ACC112 (cell line): ENCODE results near the gene WDPCP.
"Not testable (repeated sequence)": the region's sequence is repeated elsewhere in the genome, so short reads cannot be mapped to it uniquely, and the experiment has no call there.

Experiments used
- H2AFZ ChIP-seq: fragments of 200-600 bp; sonication (generic); one replicate; pipeline ENCODE4 v1.6.0; 2017; ENCODE audit warnings: antibody characterized with exemption, low read length; ENCODE audit not compliant: unreplicated experiment
- H3K27ac ChIP-seq: fragments of 200-600 bp; sonication (generic); 2 replicates; pipeline ENCODE4 v1.5.1; 2014; ENCODE audit warnings: low read depth, mild to moderate bottlenecking, antibody characterized with exemption, low read length, moderate library complexity
- H3K27me3 ChIP-seq: fragments of 200-600 bp; sonication (generic); 2 replicates; pipeline ENCODE4 v1.6.1; 2014; ENCODE audit warnings: mild to moderate bottlenecking, antibody characterized with exemption, low read length, moderate library complexity, mixed read lengths; ENCODE audit not compliant: insufficient read depth
- H3K36me3 ChIP-seq: fragments of 200-600 bp; sonication (generic); 2 replicates; pipeline ENCODE4 v1.6.1; 2016; ENCODE audit warnings: mild to moderate bottlenecking, antibody characterized with exemption, low read length, moderate library complexity, mixed read lengths; ENCODE audit not compliant: insufficient read depth
- H3K4me1 ChIP-seq: fragments of 200-600 bp; sonication (generic); one replicate; pipeline ENCODE4 v1.6.1; 2016; ENCODE audit warnings: low read length, mixed read lengths; ENCODE audit not compliant: insufficient read depth, unreplicated experiment, control insufficient read depth
- H3K4me3 ChIP-seq: fragments of 200-600 bp; sonication (generic); 2 replicates; pipeline ENCODE4 v1.5.1; 2014; ENCODE audit warnings: mild to moderate bottlenecking, low read depth, low read length
- H3K79me2 ChIP-seq: fragments of 200-600 bp; sonication (generic); one replicate; pipeline ENCODE4 v1.6.0; 2016; ENCODE audit warnings: low read length; ENCODE audit not compliant: control insufficient read depth, unreplicated experiment, insufficient read depth

Gene WDPCP

DNA sequence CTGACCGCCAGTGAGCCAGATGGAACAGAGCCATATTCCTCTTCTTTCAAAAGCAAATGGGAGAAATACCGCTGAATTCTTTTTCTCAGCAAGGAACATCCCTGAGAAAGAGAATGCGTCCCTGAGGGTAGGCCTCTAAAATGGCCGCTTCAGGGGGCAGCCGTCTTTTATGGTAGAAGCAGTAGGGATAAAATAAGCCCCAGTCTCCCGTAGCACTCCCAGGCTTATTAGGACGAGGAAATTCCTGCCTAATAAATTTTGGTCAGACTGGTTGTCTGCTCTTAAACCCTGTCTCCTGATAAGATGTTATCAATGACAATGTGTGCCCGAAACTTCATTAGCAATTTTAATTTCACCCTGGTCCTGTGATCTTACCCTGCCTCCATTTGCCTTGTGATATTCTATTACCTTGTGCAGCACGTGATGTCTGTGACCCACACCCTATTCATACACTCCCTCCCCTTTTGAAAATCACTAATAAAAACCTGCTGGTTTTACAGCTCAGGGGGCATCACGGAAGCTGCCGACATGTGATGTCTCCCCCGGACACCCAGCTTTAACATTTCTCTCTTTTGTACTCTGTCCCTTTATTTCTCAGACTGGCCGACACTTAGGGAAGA is 14.4 kb downstream of the WDPCP start:
- not testable (repeated sequence) for H3K27ac ChIP-seq, H3K79me2 ChIP-seq, H3K4me3 ChIP-seq, H2AFZ ChIP-seq, H3K4me1 ChIP-seq, H3K27me3 ChIP-seq, H3K36me3 ChIP-seq

- H3K4me3 ChIP-seq, result not testable (repeated sequence)
Measured at GRCh38 chr2:63573026-63573425, 15.3 kb downstream of the WDPCP start.

DNA sequence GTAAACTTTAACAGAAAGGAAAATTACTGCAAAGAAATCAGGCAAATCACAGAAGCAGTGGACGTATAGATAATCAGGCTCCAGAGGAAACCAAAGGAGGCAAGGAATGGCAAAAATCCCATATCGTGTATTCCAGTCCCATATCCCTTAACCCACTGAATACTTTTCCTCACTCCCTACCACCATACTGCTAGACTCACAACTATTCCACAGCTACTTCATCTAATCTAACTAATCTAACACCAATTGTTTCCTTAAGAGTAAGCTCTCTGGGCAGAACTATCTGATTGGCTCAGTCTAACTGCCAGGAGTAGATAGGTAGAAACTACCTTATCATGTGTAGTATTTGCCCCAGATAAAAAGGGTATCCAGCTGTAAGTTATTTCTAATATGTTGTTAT is 16.3 kb downstream of the WDPCP start:
- Histone ChIP-seq H3K79me2 (no peaks in the 10 kb centered on the region), H3K27ac (no peak overlapping the region), H3K27me3 (no peaks in the 10 kb centered on the region), H3K4me3 (no peak overlapping the region), H2AFZ (no peak overlapping the region), H3K36me3 (no peaks in the 10 kb centered on the region), H3K4me1 (no peaks in the 10 kb centered on the region)

More at GRCh38 chr2:63573026-63573425, 15.3 kb downstream of the WDPCP start:
- H3K27ac ChIP-seq, H3K79me2 ChIP-seq, H3K4me1 ChIP-seq, H2AFZ ChIP-seq, H3K36me3 ChIP-seq, H3K27me3 ChIP-seq: not testable (repeated sequence)

DNA sequence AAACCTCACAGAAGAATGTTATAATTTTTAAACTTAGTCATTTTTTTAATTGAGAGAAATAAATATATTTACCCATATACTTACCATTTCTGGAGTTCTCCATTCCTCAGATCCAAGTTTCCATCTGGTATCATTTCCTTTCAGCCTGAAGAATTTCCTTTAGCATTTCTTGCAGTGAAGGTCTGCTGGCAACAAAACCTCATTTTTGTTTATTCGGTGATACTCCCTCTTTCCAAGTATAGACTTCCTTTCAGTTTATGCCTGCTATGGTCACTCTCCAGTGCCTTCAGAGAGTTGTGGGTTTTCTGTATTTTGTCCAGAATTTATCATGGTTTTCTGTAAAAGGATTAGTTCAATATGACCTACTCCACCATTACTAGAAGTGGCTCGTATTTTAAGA is 17.0 kb downstream of the WDPCP start:
- H3K4me3 ChIP-seq, result no peak overlapping the region
- no peaks in the 10 kb centered on the region for H3K4me1 ChIP-seq
- H3K27me3 ChIP-seq, result no peaks in the 10 kb centered on the region
- no peak overlapping the region for H3K27ac ChIP-seq
- no peaks in the 10 kb centered on the region for H3K79me2 ChIP-seq
- H3K36me3 ChIP-seq, result no peaks in the 10 kb centered on the region
- H2AFZ ChIP-seq, result no peak overlapping the region

GRCh38 chr2:63569740-63570139 is 18.5 kb downstream of the WDPCP start:
- no peaks in the 10 kb centered on the region for H3K36me3 ChIP-seq
- no peaks in the 10 kb centered on the region for H3K4me1 ChIP-seq
- H3K79me2 ChIP-seq, result no peaks in the 10 kb centered on the region
- H2AFZ ChIP-seq, result no peak overlapping the region
- H3K27me3 ChIP-seq, result no peaks in the 10 kb centered on the region
- no peak overlapping the region for H3K27ac ChIP-seq
- no peak overlapping the region for H3K4me3 ChIP-seq

- Histone ChIP-seq H2AFZ (no peak overlapping the region), H3K4me3 (no peak overlapping the region), H3K27me3 (no peaks in the 10 kb centered on the region)
Measured at GRCh38 chr2:63562751-63563150, 25.5 kb downstream of the WDPCP start.

DNA sequence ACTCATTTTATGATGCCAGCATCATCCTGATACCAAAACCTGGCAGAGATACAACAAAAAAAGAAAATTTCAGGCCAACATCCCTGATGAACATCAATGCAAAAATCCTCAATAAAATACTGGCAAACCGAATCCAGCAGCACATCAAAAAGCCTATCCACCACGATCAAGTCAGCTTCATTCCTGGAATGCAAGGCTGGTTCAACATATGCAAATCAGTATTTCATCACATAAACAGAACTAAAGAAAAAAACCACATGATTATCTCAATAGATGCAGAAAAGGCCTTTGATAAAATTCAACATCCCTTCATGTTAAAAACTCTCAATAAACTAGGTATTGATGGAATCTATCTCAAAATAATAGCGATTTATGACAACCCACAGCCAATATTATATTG is 29.4 kb downstream of the WDPCP start:
- not testable (repeated sequence) for H3K27me3 ChIP-seq, H3K27ac ChIP-seq, H3K4me1 ChIP-seq, H3K36me3 ChIP-seq, H3K79me2 ChIP-seq, H3K4me3 ChIP-seq, H2AFZ ChIP-seq

More at GRCh38 chr2:63562751-63563150, 25.5 kb downstream of the WDPCP start:
- H3K4me1 ChIP-seq, result no peaks in the 10 kb centered on the region
- no peaks in the 10 kb centered on the region; the same call in 1 of the 2 replicates for H3K36me3 ChIP-seq
- no peak overlapping the region for H3K27ac ChIP-seq
- H3K79me2 ChIP-seq, result no peaks in the 10 kb centered on the region

GRCh38 chr2:63557819-63558218 is 30.5 kb downstream of the WDPCP start:
- not testable (repeated sequence) for H2AFZ ChIP-seq, H3K27ac ChIP-seq, H3K79me2 ChIP-seq, H3K4me1 ChIP-seq, H3K36me3 ChIP-seq, H3K27me3 ChIP-seq, H3K4me3 ChIP-seq

DNA sequence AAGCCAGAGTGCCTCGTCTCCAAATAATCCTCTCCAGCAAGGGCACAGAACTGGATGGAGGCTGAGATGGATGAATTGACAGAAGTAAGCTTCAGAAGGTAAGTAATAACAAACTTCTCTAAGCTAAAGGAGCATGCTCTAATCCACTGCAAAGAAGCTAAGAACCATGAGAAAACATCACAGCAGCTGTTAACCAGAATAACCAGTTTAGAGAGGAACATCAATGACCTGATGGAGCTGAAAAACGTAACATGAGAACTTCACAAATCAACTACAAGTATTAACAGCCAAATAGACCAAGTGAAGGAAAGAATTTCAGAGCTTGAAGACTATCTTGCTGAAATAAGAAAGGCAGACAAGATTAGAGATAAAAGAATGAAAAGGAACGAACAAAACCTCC is 32.3 kb downstream of the WDPCP start:
- Histone ChIP-seq H3K4me1 (no peaks in the 10 kb centered on the region), H3K4me3 (no peak overlapping the region), H3K27ac (no peak overlapping the region), H2AFZ (no peak overlapping the region), H3K79me2 (no peaks in the 10 kb centered on the region), H3K27me3 (no peaks in the 10 kb centered on the region), H3K36me3 (no peaks in the 10 kb centered on the region)

DNA sequence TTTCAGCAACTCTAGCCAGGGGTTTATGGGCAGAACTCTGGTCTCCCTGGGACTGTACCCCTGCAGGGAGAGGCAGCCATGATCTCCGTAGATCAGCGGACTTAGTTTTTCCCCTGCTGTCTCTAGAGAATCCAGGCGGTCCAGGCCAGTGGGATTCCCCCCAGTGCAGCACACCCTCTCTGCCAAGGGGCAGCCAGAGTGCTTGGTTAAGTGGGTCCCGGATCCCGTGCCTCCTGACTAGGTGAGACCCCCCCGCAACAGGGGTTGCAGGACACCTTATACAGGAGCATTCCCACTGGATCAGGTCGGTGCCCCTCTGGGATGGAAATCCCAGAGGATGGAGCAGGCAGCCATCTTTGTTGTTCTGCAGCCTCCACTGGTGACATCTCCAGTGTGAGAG is 33.0 kb downstream of the WDPCP start:
- Histone ChIP-seq H3K27me3 (no peaks in the 10 kb centered on the region), H3K36me3 (no peaks in the 10 kb centered on the region), H3K4me3 (no peak overlapping the region), H3K4me1 (no peaks in the 10 kb centered on the region), H3K79me2 (no peaks in the 10 kb centered on the region), H2AFZ (no peak overlapping the region), H3K27ac (no peak overlapping the region)

DNA sequence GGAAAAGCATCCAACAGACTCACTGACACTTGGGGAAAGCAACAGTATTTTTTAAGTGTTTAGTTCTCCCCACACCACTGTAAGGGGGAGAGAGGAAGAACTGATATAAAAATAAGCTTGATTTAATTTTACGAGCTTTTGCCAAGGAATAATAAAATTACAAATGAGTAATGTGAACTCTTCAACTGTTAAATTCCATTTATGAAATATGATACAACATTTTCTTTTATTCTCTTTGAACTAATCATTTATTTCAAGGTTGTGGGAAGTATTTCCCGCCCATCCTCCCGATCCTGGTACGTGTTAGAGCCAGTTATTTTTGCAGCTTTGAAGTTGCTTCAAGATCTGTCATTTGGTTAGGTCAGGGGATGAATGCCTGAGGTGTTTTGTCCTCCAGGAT is 35.2 kb downstream of the WDPCP start:
- H3K27me3 ChIP-seq, result no peaks in the 10 kb centered on the region
- H3K27ac ChIP-seq, result no peak overlapping the region
- no peak overlapping the region for H3K4me3 ChIP-seq
- H3K4me1 ChIP-seq, result no peaks in the 10 kb centered on the region
- H3K36me3 ChIP-seq, result no peaks in the 10 kb centered on the region
- no peaks in the 10 kb centered on the region for H3K79me2 ChIP-seq
- H2AFZ ChIP-seq, result no peak overlapping the region
